8988T (cell line): ENCODE data around the gene PCYT2.

Experiments
- DNase-seq: peaks from one replicate; pipeline ENCODE4 v3.0.0; 2011

Gene PCYT2

DNA sequence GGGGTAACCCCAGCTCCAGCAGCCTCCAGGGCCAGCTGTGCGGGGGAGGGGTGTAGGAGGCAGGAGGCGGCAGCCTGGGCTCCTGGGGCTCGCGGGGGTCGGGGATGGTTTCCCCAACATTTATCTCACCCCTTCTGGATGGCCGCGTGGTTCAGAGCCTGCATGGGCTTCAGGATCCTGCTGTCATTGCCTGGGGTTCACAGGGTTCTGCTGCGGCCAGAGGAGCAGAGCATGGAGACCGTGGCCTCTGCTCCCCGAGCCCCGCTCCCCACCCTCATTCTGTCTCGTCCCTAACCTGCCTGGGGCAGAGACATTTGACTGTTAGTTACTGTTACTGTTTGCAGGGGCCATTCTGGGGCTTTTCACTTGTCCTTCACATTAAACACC, 31.0 kb upstream of the PCYT2 start:
- no peak for DNase-seq

DNA sequence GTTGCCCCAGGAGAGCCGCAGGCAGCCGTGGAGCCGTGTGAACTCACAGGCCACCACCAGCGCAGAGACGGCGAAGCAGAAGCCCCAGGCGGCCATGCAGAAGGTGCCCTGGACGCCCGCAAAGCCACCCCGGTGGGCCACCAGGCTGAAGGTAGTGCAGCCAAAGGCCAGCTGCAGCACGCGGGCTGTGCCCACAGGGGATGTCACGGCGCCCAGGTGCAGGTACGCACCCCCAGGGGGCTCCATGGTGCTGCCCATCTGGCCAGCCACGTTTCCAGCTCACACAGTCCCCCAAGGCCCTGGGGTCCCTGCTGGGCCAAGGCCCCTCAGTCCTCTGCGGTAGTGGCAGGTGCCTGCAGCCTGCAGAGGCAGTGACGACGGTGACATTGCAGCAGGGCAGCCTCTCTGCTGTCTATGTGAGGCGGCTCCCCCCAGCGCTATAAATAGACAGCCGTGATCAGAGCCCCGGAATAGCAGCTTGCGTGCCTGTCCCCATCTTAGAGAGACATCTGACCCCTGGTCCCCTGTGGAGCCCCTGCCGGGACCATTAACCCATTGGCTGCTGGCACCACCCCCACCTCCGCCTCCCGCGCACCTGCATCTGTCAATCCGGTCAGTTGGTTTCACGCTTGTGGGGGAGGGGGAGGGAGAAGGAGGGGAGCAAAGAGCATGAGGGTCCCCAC, 30.4 kb upstream of the PCYT2 start:
- no peak for DNase-seq

DNA sequence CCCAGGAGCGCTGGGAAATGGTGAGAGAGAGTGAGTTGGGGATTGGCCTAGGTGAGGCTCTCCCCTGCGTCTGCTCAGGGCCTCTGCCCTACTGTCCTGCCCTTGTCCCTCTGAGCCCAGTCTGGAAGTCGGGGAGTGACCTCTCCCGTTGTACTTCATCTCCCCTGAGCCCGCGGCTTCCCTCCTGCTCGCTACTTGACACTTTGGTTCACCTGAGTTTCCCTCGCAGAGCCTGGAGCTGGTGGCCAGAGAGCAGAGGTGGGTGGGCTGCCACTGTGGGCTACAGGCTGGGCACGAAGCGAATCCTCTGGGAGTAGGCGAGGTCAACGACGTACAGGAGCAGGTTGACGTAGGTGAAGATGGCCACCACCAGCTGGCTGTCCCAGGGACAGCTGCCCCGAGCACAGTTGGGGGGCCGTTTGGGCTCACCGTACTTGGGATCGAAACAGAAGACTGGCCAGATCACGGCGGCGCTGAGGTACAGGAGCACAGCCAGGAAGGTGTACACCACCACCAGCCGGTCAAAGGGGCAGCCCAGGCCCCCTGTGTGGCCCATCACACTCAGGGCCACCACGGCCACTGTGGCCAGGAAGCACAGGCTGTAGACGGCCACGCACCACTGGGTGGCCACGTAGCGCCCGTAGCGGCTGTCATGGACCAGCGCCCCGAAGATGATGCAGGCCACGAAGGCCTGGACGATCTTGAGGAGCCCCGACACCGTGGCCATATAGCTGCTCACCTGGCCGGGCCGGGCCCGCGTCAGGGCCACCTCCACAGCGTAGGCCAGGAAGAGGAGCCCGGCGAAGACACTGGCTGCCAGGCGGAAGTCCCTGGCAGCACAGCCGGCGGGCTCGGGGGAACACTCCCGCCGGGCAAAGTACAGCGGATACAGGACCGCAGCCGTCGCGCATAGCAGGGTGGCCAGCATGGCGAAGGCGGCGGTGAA, 29.6 kb upstream of the PCYT2 start:
- no peak for DNase-seq

DNA sequence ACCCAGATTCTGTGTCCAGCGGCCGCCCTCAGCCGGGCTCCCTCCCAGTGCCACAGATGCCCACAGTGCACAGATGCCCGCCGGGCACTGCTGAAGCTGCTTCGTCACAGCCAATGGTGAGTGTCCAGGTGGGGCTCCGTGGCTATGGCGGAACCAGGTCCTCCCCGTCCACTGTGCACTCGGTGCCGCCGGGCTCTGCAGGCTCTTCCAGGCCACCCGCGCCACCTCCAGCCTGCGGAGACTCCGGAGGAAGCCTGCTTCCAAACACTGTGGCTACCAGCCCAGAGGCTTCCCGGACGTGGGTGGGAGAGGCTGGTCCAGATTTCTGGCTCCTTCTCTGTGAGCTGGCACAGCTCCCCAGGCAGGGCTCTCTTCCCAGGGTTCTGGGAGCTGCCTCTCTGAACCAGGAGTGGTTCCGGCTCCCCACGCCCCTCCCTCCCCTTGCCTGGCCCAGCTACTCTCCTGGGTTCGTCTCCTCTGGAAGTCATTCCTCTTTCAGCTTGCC, 28.7 kb upstream of the PCYT2 start:
- no peak for DNase-seq

- DNase-seq, result no peak
Measured at GRCh38 chr17:81939218-81939617, 28.0 kb upstream of the PCYT2 start.

GRCh38 chr17:81935709-81936084, 24.5 kb upstream of the PCYT2 start:
- no peak for DNase-seq

GRCh38 chr17:81934850-81935708, 23.9 kb upstream of the PCYT2 start:
- DNase-seq, result no peak

DNA sequence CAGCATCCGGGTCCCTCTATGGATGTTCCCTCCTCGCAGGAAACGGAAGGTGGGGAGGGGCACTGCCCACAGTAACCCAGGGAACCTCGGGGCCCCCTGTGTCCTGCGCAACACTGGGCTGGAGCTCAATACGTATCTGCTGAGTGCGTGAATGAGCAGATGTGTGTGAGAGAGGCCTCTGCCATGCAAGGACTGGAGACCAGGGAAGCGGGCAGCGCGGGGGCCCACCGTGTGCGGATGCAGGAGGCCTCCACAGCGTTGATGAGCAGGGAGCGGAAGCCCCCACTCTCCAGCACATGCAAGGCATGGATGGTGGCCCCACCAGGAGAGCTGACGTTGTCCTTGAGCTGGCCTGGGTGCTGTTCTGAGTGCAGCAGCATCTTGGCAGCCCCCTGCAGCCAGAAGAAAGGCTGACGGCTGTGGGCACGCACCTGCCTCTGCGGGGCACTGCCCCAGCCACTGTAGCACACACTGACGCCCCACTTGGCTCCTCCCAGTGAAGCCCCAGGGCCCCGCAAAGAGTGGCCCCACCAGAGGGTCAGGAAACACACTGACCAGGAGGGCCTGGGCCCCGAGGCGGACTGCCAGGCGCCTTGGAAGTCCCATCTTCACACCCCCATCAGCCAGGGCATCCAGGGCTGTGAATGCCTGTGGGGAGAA, 23.0 kb upstream of the PCYT2 start:
- DNase-seq, result no peak

DNA sequence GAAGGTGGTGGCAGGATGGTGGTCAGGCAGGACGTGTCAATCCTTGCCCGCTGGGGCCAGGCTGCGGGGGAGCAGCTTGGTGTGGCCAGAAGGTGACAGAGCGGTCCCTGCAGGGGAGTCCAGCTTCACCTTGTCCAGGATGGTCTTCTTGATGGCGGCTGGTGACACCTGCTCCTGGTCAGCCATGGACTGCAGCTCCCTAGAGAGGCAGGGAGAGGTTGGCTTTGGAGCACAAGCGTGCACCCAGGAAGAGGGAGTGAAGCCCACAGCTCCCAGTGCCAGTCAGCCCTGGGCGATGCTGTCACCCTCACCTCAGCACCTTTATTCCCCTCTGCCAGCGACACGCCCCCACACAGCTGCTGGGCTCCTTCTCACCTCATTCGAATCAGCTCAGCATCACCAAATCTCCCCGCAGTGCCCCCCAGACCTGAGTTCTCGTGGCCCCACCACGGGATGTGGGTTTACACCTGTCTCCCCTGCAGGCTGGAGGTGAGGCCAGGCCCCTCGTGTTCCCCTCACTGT, 22.0 kb upstream of the PCYT2 start:
- DNase-seq, result no peak

DNA sequence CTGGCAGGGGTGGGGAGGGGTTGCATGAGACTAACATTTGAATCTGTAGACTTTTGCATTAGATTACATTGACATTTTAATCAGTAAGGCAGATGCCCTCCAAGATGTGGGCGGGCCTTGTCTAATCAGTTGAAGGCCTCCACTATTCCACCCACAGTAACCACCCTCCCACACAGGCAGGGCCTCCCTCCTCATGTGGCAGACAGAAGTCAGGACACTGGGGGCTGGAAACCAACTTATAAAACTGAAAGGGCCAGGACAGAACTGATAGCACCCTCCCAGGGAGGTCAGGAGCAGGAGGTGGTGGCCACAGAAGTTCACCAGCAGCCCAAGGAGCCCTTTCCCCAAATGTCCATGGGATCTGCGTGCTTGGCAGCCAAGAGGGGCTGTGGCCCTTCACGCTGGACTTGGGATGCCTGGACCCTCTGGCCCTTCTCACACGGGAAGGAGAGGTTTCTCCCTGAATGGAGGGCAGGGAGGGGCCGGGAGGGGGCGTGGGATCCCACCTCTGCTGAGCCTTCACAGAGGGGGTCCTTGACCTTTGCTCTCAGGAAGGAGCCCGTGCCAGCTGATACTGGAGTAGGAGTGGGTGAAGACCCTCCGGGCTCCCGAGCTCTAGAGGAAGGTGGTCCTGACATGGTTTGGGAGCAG, 21.3 kb upstream of the PCYT2 start:
- DNase-seq, result no peak

DNA sequence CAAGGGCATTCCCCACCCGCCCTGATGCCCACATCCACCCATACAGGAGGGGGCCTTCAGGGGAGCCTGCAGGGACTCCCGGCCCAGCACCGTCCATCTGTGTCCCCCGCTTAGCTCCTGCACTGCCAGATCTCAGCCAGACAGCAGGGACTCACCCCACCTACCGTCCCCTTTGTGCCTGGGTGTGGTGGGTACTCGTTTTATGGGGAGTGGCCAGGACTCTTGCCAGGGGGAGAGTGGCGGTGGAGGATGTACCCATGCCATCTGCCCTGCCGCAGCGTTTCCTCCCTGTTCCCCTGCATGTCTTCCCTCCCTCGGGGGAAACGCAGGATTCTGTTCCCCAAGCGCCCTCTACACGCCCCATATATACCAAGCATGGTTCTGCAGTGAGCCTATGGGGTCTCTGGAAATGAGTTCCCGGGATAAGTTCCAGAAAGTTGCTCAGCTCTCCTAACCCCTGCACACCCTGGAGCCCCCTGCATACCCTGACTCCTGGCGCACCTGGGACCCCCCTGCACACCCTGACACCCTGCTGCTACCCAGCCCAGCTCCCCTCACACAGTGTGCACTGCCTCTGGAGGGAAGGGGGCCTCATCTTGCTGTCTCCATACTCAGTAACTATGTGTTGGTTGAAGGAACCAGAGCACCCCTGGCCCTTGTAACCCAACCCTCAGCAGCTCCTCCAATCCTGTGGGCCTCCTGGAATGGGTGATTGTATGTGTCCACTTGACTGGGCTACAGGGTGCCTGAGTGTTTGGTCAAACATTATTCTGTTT, 20.5 kb upstream of the PCYT2 start:
- no peak for DNase-seq

GRCh38 chr17:81931189-81931556, 20.0 kb upstream of the PCYT2 start:
- DNase-seq, result no peak

GRCh38 chr17:81930142-81931125, 19.2 kb upstream of the PCYT2 start:
- no peak for DNase-seq

GRCh38 chr17:81929253-81930141, 18.3 kb upstream of the PCYT2 start:
- no peak for DNase-seq

GRCh38 chr17:81928544-81929252, 17.5 kb upstream of the PCYT2 start:
- no peak for DNase-seq

GRCh38 chr17:81927653-81928543, 16.7 kb upstream of the PCYT2 start, which contains the start of gene MAFG:
Gene MAFG (minus strand): TSS chr17:81927735. CDS start chr17:81923185, 4,550 bp downstream.
- DNase-seq, result peak; percentile 96

DNA sequence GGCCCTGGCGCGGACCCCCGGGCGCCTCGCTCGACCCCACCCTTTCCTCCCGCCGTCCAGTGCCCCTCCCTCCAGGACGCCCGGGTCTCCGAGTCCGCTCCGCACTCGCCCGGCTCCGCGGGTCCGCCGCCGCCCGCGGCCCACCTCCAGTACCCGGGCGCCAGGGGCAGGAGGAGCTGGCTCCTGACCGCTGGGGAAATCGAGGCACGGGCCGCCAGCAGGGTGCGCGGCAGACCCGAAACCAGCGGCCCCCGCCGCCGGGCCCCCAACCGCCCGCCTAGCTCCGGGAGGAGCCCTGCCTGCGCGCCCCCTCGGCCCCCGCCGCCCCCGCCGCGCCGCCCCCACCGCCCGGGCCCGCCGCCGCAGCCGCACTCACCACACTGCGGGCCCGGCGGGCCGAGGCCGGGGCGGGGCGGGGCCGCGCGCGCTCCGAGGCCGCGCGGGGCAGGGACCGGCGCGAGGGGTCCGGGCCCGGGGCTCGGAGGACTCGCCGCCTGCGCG, 16.0 kb upstream of the PCYT2 start:
- peak; percentile 53 for DNase-seq
